Neuronal stem cell (in vitro differentiated cells): ENCODE results near the gene POLR3C.

Source experiments
- DNase-seq: peaks from one replicate; pipeline ENCODE4 v3.0.0-alpha.2; 2013; ENCODE audit warnings: low spot score
- H2AFZ ChIP-seq: one replicate; pipeline ENCODE4 v1.6.1; 2013; ENCODE audit warnings: mild to moderate bottlenecking, low read length, inconsistent platforms
- H2AK5ac ChIP-seq: 2 replicates; pipeline ENCODE4 v1.6.1; 2013; ENCODE audit warnings: low read depth, mild to moderate bottlenecking, inconsistent platforms, low read length, moderate library complexity, mixed read lengths
- H2BK120ac ChIP-seq: 2 replicates; pipeline ENCODE4 v1.6.1; 2013; ENCODE audit warnings: low read depth, mild to moderate bottlenecking, inconsistent platforms, low read length, moderate library complexity, mixed read lengths
- H2BK12ac ChIP-seq: one replicate; pipeline ENCODE4 v1.6.1; 2013; ENCODE audit warnings: low read length, inconsistent platforms
- H2BK15ac ChIP-seq: 2 replicates; pipeline ENCODE4 v1.6.1; 2013; ENCODE audit warnings: mild to moderate bottlenecking, low read length, inconsistent platforms, mixed read lengths
- H2BK5ac ChIP-seq: one replicate; pipeline ENCODE4 v1.6.1; 2013; ENCODE audit warnings: inconsistent platforms, mild to moderate bottlenecking, low read length, moderate library complexity
- H3K14ac ChIP-seq: one replicate; pipeline ENCODE4 v1.6.1; 2013; ENCODE audit warnings: low read length, inconsistent platforms
- H3K18ac ChIP-seq: 2 replicates; pipeline ENCODE4 v1.6.1; 2013; ENCODE audit warnings: low read length, inconsistent platforms
- H3K23ac ChIP-seq: 2 replicates; pipeline ENCODE4 v1.6.1; 2013; ENCODE audit warnings: low read depth, mild to moderate bottlenecking, mixed read lengths, low read length, inconsistent platforms; ENCODE audit not compliant: poor library complexity
- H3K27ac ChIP-seq: replicated peaks from 3 replicates; pipeline ENCODE4 v1.5.1; 2013; ENCODE audit warnings: low read length, inconsistent platforms
- H3K27me3 ChIP-seq, 3 experiments: 2 replicates each; pipeline ENCODE4 v1.6.1; 2013; ENCODE audit warnings: low read length in 3 of 3, mild to moderate bottlenecking in 2 of 3, inconsistent platforms in 1 of 3, low read depth in 1 of 3, mixed read lengths in 1 of 3, moderate library complexity in 1 of 3; ENCODE audit not compliant: control insufficient read depth in 3 of 3, insufficient read depth in 3 of 3
- H3K36me3 ChIP-seq, 2 donors: replicated peaks in 1 of 2; 2 replicates each; pipeline ENCODE4 v1.6.1; 2013; ENCODE audit warnings: low read length in 2 of 2; ENCODE audit not compliant: control insufficient read depth in 2 of 2, insufficient read depth in 2 of 2
- H3K4ac ChIP-seq: 2 replicates; pipeline ENCODE4 v1.6.1; 2013; ENCODE audit warnings: inconsistent platforms, mild to moderate bottlenecking, low read length, moderate library complexity
- H3K4me1 ChIP-seq, 2 donors: 1 replicate in 1 of 2; 2 replicates in 1 of 2; pipeline ENCODE4 v1.6.1; 2013; ENCODE audit warnings: low read length in 2 of 2, low read depth in 1 of 2; ENCODE audit not compliant: control insufficient read depth in 2 of 2, insufficient read depth in 1 of 2
- H3K4me2 ChIP-seq: one replicate; pipeline ENCODE4 v1.6.1; 2013; ENCODE audit warnings: mild to moderate bottlenecking, low read length, inconsistent platforms; ENCODE audit not compliant: insufficient read depth, poor library complexity, severe bottlenecking
- H3K4me3 ChIP-seq, 2 donors: 2 replicates each; pipeline ENCODE4 v1.5.1; 2013; ENCODE audit warnings: low read length in 2 of 2, mild to moderate bottlenecking in 2 of 2, inconsistent platforms in 1 of 2, moderate library complexity in 1 of 2
- H3K79me1 ChIP-seq: one replicate; pipeline ENCODE4 v1.6.1; 2013; ENCODE audit warnings: low read depth, mild to moderate bottlenecking, inconsistent platforms, low read length, moderate library complexity
- H3K9ac ChIP-seq: one replicate; pipeline ENCODE4 v1.6.1; 2013; ENCODE audit warnings: mild to moderate bottlenecking, low read depth, low read length, inconsistent platforms; ENCODE audit not compliant: poor library complexity
- H3K9me3 ChIP-seq, 2 donors: replicated peaks in 1 of 2; 2 replicates each; pipeline versions ENCODE3 to v1.6.1; 2013; ENCODE audit warnings: low read length in 2 of 2, mild to moderate bottlenecking in 2 of 2, inconsistent platforms in 1 of 2, low read depth in 1 of 2, mixed read lengths in 1 of 2, moderate library complexity in 1 of 2; ENCODE audit not compliant: control insufficient read depth in 2 of 2, insufficient read depth in 1 of 2
- H4K8ac ChIP-seq: one replicate; pipeline ENCODE4 v1.6.1; 2013; ENCODE audit warnings: low read depth, mild to moderate bottlenecking, inconsistent platforms, low read length, moderate library complexity
- H4K91ac ChIP-seq: one replicate; pipeline ENCODE4 v1.6.1; 2013; ENCODE audit warnings: low read length, low read depth, mild to moderate bottlenecking, inconsistent platforms; ENCODE audit not compliant: poor library complexity
- WGBS, 2 donors: extraction: QIAGEN DNeasy Blood & Tissue Kit; methylation state at CpG; one replicate each; pipeline ENCODE4 v1.1.7; 2013; ENCODE audit warnings: missing lambda C conversion rate in 2 of 2, mixed read lengths in 1 of 2; ENCODE audit not compliant: insufficient read length in 2 of 2, insufficient replicate concordance in 1 of 2; ENCODE audit errors: extremely low coverage in 2 of 2; 5-methylcytosine and 5-hydroxymethylcytosine counted together

POLR3C gene

DNA sequence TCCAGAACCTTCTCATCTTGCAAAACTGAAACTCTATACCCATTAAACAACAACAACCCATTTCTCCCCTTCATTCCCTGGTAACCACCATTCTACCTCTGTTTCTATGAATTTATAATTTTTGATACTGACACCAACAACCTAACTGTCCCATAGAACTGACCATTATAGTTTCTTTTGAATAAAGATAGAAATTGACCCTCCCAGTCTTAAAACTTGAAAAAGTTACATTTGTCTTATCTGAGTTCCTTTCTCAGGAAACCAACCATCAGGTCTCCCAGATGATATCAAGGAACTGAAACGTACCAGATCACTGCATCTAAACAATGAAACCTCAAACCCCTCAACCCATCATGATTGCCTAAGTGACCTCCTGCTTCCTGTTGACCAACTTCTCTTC lies 27.2 kb upstream of the POLR3C start:
- Histone ChIP-seq H2AFZ (no peak overlapping the region), H3K4me2 (no peak overlapping the region), H3K27me3 (no peaks in the 10 kb centered on the region), H4K91ac (no peak overlapping the region), H2BK15ac (no peak overlapping the region), H3K4me1 (no peaks in the 10 kb centered on the region), H3K4me3 (no peak overlapping the region), H3K23ac (no peak overlapping the region), H3K9ac (no peak overlapping the region), H2BK5ac (no peak overlapping the region), H2AK5ac (no peak overlapping the region), H2BK120ac (no peak overlapping the region), H3K27ac (no peak overlapping the region), H3K4ac (no peak overlapping the region), H2BK12ac (no peak overlapping the region), H3K14ac (no peak overlapping the region), H3K79me1 (peaks cover 5% of the 10 kb centered on the region), H3K18ac (no peak overlapping the region), H3K36me3 (peaks cover 3 to 17% of the 10 kb centered on the region in 2 donors), H3K9me3 (peaks cover 4 to 20% of the 10 kb centered on the region in 2 donors), H4K8ac (no peak overlapping the region)
- no CpG with 5 or more reads among the region's 1 CpG for WGBS, 2 donors
- no peak for DNase-seq

DNA sequence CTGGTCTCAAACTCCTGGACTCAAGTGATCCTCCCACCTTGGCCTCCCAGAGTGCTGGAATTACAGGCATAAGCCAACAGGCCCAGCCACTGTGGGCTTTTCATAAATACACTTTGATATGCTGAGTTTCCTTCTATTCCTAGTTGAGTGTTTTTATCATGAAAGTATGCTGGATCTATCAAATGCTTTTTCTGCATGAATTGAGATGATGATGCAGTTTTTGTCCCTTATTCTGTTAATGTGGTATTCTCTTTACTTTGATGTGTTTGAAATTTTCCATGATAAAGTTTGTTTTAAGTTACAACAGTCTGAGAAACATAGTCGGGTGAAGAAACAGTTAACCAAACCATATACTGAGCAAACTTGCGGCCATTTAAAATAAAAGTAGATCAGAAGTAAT lies 24.2 kb upstream of the POLR3C start:
- no peak overlapping the region for H2BK15ac ChIP-seq
- no peak overlapping the region for H4K91ac ChIP-seq
- H3K23ac ChIP-seq, result no peak overlapping the region
- DNase-seq, result no peak
- no CpG with 5 or more reads among the region's 2 CpGs for WGBS, 2 donors
- no peak overlapping the region for H3K18ac ChIP-seq
- H3K4me1 ChIP-seq, result peaks cover 0 to 2% of the 10 kb centered on the region in 2 donors
- H3K14ac ChIP-seq, result no peak overlapping the region
- H3K9ac ChIP-seq, result no peak overlapping the region
- H3K79me1 ChIP-seq, result peaks cover 5% of the 10 kb centered on the region
- no peak overlapping the region for H3K4me3 ChIP-seq
- H3K9me3 ChIP-seq, result peaks cover 4 to 20% of the 10 kb centered on the region in 2 donors
- no peaks in the 10 kb centered on the region for H3K27me3 ChIP-seq
- H2BK5ac ChIP-seq, result no peak overlapping the region
- H2AK5ac ChIP-seq, result no peak overlapping the region
- no peak overlapping the region for H2BK12ac ChIP-seq
- peaks cover 0 to 3% of the 10 kb centered on the region in 2 donors for H3K36me3 ChIP-seq
- H3K27ac ChIP-seq, result no peak overlapping the region
- no peak overlapping the region for H4K8ac ChIP-seq
- no peak overlapping the region for H2BK120ac ChIP-seq
- no peak overlapping the region for H3K4ac ChIP-seq
- no peak overlapping the region for H3K4me2 ChIP-seq
- H2AFZ ChIP-seq, result no peak overlapping the region

DNA sequence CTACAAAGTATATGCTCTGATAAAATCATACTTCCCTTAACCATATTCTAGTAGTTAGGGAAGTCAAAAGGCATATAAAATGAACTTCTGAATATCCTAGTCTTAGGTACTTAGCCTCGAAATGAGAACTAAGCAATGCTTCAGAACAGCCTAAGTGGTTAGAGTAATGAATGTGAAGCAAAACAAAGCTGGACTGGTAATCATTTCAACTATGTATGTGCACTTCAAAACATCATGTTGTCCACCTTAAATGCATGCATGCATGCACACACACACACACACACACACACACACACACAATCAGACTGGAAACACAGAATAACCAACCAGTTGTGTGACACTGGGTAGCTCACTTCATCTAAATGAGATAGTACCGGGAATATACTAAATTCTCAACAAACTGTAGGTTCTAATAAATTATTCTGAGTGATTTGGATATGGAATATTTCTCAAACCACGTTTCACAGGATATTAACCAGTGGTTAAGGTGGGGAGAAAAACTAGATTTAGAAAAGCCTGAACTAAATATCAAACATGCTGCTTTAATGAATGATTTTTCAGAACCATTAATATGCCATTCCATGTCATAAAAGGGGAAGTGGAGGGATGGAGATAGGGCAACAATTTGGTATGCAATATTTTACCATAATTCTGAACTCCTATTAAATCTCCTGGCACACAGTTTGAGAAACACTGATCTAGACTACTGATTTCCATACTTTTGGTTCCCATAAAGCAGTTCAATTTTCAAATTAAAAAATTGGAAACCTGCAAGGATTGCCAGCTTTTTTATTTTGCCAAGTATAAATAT lies 19.6 kb upstream of the POLR3C start:
- Histone ChIP-seq H3K79me1 (peaks cover 2% of the 10 kb centered on the region), H3K14ac (no peak overlapping the region), H3K36me3 (no peaks in the 10 kb centered on the region), H3K9ac (no peak overlapping the region), H3K4me3 (no peak overlapping the region), H3K4ac (no peak overlapping the region), H3K4me1 (peaks cover 0 to 2% of the 10 kb centered on the region in 2 donors), H3K18ac (no peak overlapping the region), H2BK5ac (no peak overlapping the region), H3K4me2 (no peak overlapping the region), H2BK12ac (no peak overlapping the region), H3K9me3 (no peaks in the 10 kb centered on the region), H2AK5ac (no peak overlapping the region), H4K8ac (no peak overlapping the region), H3K27me3 (no peaks in the 10 kb centered on the region), H2BK120ac (no peak overlapping the region), H3K23ac (no peak overlapping the region), H2AFZ (no peak overlapping the region), H3K27ac (no peak overlapping the region), H4K91ac (no peak overlapping the region), H2BK15ac (no peak overlapping the region)
- WGBS, 2 donors, result no CpG with 5 or more reads among the region's 3 CpGs
- DNase-seq, result no peak

DNA sequence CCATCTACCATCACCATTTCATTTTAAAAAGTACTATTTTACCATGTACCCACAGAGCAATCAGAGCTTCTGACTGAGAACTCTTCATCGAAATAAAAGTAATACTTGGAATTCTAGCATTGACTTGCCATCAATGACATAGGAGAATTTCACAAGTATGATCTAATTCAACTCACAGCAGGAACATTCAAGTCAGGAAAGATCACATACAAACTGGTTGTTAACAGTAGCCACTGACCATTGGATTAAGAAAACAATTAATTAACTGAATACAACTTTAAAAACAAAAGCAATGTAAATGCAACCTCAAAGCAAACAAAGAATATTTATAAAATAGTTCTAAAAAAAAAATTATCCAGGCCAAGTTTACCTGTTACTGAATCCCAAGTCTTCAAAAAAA lies 18.9 kb upstream of the POLR3C start:
- Histone ChIP-seq H3K4me3 (no peak overlapping the region), H3K79me1 (no peaks in the 10 kb centered on the region), H3K4me2 (no peak overlapping the region), H4K8ac (no peak overlapping the region), H2AK5ac (no peak overlapping the region), H3K27ac (no peak overlapping the region), H3K9me3 (no peaks in the 10 kb centered on the region), H2BK15ac (no peak overlapping the region), H3K14ac (no peak overlapping the region), H3K27me3 (no peaks in the 10 kb centered on the region), H3K4ac (no peak overlapping the region), H3K18ac (no peak overlapping the region), H3K4me1 (peaks cover 0 to 2% of the 10 kb centered on the region in 2 donors), H2AFZ (no peak overlapping the region), H3K36me3 (no peaks in the 10 kb centered on the region), H3K23ac (no peak overlapping the region), H2BK5ac (no peak overlapping the region), H4K91ac (no peak overlapping the region), H2BK12ac (no peak overlapping the region), H3K9ac (no peak overlapping the region), H2BK120ac (no peak overlapping the region)
- no CpG with 5 or more reads among the region's 1 CpG for WGBS, 2 donors
- DNase-seq, result no peak
